NCI-H2227 (cell line): ENCODE results near the gene PRXL2A.
"Not testable (repeated sequence)": the region's sequence is repeated elsewhere in the genome, so short reads cannot be mapped to it uniquely, and the experiment has no call there.

ENCODE experiments used
- DNase-seq: peaks from one replicate; lab custom pipeline; 2025; ENCODE audit not compliant: unreplicated experiment; lab: John Stamatoyannopoulos, UW

PRXL2A gene

GRCh38 chr10:80473692-80474596 lies 65.6 kb downstream of the PRXL2A start:
- DNase-seq, result no peak

GRCh38 chr10:80474597-80474910 lies 66.2 kb downstream of the PRXL2A start:
- DNase-seq, result no peak

GRCh38 chr10:80474941-80475340 lies 66.6 kb downstream of the PRXL2A start:
- no peak for DNase-seq

GRCh38 chr10:80475641-80476040 lies 67.3 kb downstream of the PRXL2A start:
- not testable (repeated sequence) for DNase-seq

GRCh38 chr10:80476685-80477084 lies 68.3 kb downstream of the PRXL2A start:
- DNase-seq, result no peak

GRCh38 chr10:80477813-80478212 lies 69.5 kb downstream of the PRXL2A start:
- no peak for DNase-seq

- not testable (repeated sequence) for DNase-seq
Measured at GRCh38 chr10:80480373-80480772, 72.0 kb downstream of the PRXL2A start.

GRCh38 chr10:80480852-80481251 lies 72.5 kb downstream of the PRXL2A start:
- DNase-seq, result no peak

- no peak for DNase-seq
Measured at GRCh38 chr10:80484243-80484642, 75.9 kb downstream of the PRXL2A start.

GRCh38 chr10:80484676-80485075 lies 76.3 kb downstream of the PRXL2A start:
- no peak for DNase-seq

GRCh38 chr10:80485076-80485945 lies 77.0 kb downstream of the PRXL2A start:
- DNase-seq, result no peak

- DNase-seq, result no peak
Measured at GRCh38 chr10:80485946-80486764, 77.8 kb downstream of the PRXL2A start.
